Stimulated activated CD8-positive, alpha-beta memory T cell treated with anti-CD3 and anti-CD28 coated beads, Interleukin-15, amount 100 ng/mL, for 24 hours (primary cell): ENCODE data around the gene TFAP2C.
"Not testable (repeated sequence)": the region's sequence is repeated elsewhere in the genome, so short reads cannot be mapped to it uniquely, and the experiment has no call there.

Experiments
- DNase-seq: peaks from one replicate; pipeline ENCODE4 v3.0.0-alpha.2; 2020; ENCODE audit warnings: low read depth

The TFAP2C gene

GRCh38 chr20:56653211-56653610 is 24.1 kb downstream of the TFAP2C start:
- no peak for DNase-seq

- no peak for DNase-seq
Observed at GRCh38 chr20:56656632-56657031, 27.5 kb downstream of the TFAP2C start.

GRCh38 chr20:56657879-56658278 is 28.8 kb downstream of the TFAP2C start:
- DNase-seq = no peak

- not testable (repeated sequence) for DNase-seq
Observed at GRCh38 chr20:56658341-56658947, 29.3 kb downstream of the TFAP2C start.

- no peak for DNase-seq
Observed at GRCh38 chr20:56663660-56664059, 34.6 kb downstream of the TFAP2C start.

- no peak for DNase-seq
Observed at GRCh38 chr20:56664796-56665195, 35.7 kb downstream of the TFAP2C start.

- DNase-seq = no peak
Observed at GRCh38 chr20:56665806-56666205, 36.7 kb downstream of the TFAP2C start.

- no peak for DNase-seq
Observed at GRCh38 chr20:56673450-56673849, 44.3 kb downstream of the TFAP2C start.

- DNase-seq = no peak
Observed at GRCh38 chr20:56676001-56676400, 46.9 kb downstream of the TFAP2C start.

GRCh38 chr20:56676679-56677078 is 47.6 kb downstream of the TFAP2C start:
- DNase-seq = no peak

- no peak for DNase-seq
Observed at GRCh38 chr20:56683077-56683865, 54.2 kb downstream of the TFAP2C start.

GRCh38 chr20:56685879-56686278 is 56.8 kb downstream of the TFAP2C start:
- no peak for DNase-seq

GRCh38 chr20:56687061-56687460 is 58.0 kb downstream of the TFAP2C start:
- no peak for DNase-seq

- DNase-seq = no peak
Observed at GRCh38 chr20:56688106-56688505, 59.0 kb downstream of the TFAP2C start.
